Measurements from ENCODE around the gene SWAP70.
"Not testable (repeated sequence)": the region's sequence is repeated elsewhere in the genome, so short reads cannot be mapped to it uniquely, and the experiment has no call there.

Gene SWAP70

DNA sequence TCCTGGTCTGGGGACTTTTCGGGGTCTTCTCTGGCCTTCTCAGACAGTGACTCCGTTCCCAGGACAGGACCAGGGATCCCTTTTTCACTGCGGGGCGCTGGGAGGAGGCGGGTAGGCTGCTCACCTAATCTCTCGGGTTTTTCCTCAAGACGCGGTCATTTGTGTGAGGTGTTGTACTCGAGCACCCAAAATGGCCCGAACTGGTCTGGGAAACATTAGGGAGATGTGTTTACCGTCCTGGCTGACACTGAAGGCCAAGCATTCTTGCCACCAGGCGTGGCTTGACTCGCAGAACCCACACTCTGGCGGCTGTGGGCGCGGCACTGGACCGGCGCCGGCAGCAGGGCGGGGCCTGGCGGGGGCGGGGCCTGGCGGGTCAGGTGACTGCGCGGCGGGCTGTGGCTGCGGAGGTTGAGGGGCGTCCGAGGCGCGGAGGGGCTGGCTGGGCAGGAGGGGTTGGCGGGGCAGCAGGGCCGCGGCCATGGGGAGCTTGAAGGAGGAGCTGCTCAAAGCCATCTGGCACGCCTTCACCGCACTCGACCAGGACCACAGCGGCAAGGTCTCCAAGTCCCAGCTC lies at the start of gene SWAP70:
Gene SWAP70 (plus strand): TSS at position 379 of the 577 bp plus-strand sequence. CDS start 103 bp downstream, at position 482.
- H3K27ac ChIP-seq, result peak within 1 kb of the TSS; percentile 72
- DNase-seq (ENCODE audit: low read depth, low spot score), result peak; percentile 36

DNA sequence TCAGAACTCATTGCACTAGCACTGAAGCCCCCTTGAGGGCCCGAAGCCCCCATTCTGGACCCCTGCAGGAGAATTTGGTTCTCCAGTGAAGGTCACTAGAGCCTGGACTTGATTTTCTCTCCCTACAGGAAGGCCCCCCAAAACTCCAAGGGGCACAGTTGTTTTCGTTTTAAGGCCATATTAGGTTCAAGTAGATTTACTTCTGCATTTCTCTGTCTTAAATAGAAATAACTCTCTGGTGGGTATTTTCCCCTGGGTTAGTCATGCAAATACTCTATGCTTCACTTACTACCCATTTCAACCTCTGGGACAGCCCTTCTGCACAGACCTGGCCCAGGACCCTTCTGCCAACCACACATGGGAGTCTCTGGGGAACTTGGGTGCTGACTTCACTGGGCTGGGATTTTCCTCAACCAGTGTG lies 48.8 kb upstream of the SWAP70 start:
- H3K27ac ChIP-seq, result no peak overlapping the region
- DNase-seq (ENCODE audit: low read depth, low spot score), result no peak

DNA sequence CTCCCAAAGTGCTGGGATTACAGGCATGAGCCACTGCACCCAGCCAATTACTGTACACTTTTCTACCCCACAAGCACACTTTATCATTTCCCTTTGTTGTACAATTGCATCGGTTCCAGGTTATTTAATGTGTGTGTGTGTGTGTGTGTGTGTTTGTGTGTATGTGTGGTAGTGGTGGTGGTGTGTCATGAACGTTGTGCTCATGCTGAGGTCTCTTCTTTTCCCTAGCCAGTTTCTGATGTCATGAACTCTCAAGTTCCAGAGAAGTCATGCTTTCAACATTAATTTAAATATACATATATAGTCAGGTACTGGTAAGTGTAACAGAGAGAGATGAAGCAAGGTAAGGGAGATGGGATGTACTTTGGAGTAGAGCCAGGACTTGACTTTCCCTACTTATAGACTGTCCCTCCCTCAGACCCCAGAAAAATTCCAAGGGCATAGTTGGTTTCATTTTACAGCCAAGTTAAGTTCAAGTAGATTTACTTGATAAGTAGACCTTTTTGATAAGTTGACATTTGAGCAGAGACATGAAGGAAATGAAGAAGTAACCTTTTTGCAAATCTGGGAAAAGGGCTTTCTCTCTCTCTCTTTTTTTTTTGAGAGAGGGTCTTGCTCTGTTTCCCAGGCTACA lies 47.7 kb upstream of the SWAP70 start:
- no peak for DNase-seq (ENCODE audit: low read depth, low spot score)

DNA sequence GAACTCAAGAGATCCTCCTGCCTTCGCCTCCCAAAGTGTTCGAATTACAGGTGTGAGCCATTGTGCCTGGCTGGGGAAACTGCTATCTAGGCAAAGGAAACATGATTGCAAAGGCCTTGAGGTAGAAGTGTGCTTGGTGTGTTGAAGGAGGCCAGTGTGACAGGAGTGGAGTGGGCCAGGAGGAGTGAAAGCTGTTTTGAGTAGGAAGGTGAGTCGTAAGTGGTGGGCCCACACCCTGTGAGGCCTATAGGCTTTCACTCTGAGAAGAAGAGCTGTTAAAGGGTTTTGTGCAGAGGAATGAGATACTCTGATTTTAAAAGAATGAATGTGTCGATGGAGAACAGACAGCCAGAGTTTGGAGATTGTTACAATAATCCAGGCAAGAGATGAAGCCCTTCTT lies 47.0 kb upstream of the SWAP70 start:
- H3K27ac ChIP-seq, result no peak overlapping the region
- DNase-seq (ENCODE audit: low read depth, low spot score), result no peak

More for the DNA sequence above, 47.7 kb upstream of the SWAP70 start:
- H3K27ac ChIP-seq, result no peak overlapping the region

DNA sequence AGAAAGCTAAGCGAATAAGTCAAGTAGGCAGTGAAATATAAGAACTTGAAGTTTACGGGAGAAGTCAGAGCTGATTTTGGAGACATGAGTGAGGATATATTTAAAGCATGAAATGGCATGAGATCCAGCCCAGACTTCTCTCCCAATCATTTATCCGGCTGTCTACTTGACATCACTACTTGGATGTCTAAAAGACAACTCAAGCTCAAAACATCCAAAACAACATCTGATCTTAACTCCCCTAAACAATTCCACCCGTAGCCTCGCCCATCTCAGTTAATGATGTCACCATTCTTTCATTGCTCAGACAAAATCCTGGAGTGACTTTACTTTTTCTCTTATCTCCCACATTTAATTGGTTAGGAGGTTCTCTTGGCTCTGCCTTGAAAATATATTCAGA lies 45.9 kb upstream of the SWAP70 start:
- DNase-seq (ENCODE audit: low read depth, low spot score), result no peak
- H3K27ac ChIP-seq, result peak overlapping the region; percentile 23

DNA sequence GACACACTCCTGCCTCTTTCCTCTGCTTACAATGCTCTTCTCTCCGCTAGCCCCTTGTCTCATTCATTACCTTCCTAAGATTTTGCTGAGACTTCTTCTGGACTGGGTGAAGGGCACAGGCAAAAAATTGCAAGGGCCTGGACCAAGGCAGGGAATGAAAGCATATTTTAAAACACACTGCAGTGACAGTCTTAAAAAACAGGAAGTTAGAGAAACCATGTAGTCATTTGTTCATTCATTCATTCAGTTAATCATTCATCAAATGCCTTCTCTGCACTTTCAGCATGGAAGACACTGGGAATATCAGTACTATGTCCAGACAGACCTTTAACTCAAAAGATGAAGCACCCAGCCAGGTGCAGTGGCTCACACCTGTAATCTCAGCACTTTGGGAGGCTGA lies 44.9 kb upstream of the SWAP70 start:
- no peak for DNase-seq (ENCODE audit: low read depth, low spot score)
- no peak overlapping the region for H3K27ac ChIP-seq

DNA sequence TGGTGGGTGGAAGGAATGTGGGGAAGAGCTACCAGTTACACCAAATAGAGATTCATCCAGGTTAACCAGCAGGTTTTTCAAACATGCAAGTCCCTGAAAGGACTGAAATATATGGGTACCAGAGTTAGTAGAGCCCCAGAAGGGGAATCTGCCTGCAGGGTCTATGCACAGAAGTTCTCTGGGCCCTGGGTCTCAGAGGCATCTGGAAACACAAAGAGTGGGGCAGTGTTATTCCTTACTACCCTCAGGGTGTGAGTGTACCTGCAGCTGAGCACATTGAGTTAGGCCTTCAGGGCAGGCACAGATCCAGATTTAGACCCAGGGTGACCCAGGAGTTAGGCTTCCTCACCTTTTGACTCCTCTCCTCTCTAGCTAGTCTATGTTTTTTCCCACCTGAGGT lies 43.9 kb upstream of the SWAP70 start:
- no peak overlapping the region for H3K27ac ChIP-seq
- no peak for DNase-seq (ENCODE audit: low read depth, low spot score)

DNA sequence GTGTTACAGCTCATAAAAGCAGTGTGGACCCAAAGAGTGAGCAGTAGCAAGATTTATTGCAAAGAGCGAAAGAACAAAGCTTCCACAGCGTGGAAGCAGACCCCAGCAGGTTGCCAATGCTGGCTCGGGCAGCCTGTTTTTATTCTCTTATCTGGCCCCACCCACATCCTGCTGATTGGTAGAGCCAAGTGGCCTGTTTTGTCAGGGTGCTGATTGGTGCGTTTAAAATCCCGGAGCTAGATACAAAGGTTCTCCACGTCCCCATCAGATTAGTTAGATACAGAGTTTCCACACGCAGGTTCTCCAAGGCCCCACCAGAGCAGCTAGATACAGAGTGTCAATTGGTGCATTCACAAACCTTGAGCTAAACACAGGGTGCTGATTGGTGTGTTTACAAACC lies 41.5 kb upstream of the SWAP70 start:
- DNase-seq (ENCODE audit: low read depth, low spot score); H3K27ac ChIP-seq: not testable (repeated sequence)

DNA sequence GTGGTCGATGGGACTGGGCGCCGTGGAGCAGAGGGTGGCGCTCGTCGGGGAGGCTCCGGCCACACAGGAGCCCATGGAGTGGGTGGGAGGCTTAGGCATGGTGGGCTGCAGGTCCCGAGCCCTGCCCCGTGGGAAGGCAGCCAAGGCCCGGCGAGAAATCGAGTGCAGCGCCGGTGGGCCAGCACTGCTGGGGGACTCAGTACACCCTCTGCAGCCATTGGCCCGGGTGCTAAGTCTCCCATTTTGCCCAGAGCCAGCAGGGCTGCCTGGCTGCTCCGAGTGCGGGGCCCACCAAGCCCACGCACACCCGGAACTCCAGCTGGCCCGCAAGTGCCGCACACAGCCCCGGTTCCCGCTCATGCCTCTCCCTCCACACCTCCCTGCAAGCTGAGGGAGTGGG lies 40.8 kb upstream of the SWAP70 start:
- not testable (repeated sequence) for DNase-seq (ENCODE audit: low read depth, low spot score); H3K27ac ChIP-seq

DNA sequence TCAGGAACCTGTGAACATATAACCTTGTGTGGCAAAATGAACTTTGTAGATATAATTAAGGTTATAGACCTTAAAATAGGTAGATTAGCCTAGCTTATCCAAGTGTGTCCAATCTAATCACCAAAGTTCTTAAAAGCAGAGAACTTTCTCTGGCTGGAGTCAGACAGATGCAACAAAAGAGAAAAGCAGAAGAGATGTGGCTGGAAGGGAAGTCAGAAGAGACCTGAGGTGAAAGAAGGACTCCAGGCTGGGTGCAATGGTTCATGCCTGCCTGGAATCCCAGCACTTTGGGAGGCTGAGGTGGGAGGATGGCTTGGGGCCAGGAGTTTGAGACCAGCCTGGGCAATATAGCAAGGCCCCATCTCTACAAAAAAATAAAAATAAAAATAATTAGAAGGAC lies 39.4 kb upstream of the SWAP70 start:
- no peak for DNase-seq (ENCODE audit: low read depth, low spot score)
- no peak overlapping the region for H3K27ac ChIP-seq

DNA sequence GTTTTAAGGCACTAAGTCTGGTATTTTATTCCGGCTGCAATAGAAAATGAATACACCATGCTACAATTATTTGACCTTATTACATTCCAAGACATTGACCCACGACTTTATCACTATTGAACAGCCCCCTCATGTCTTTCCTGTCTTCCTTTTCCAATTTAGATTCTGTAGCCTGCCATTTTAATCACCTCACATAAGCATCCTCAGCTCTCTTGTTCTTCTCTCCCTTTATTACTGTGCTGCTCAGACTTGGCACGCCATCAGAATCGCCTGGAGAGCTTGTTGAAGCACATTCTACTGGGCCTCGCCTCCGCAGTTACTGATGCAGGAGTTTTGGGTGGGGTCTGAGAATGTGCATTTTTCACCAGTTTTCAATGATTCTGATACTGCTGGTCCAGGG lies 38.7 kb upstream of the SWAP70 start:
- no peak overlapping the region for H3K27ac ChIP-seq
- DNase-seq (ENCODE audit: low read depth, low spot score), result no peak

DNA sequence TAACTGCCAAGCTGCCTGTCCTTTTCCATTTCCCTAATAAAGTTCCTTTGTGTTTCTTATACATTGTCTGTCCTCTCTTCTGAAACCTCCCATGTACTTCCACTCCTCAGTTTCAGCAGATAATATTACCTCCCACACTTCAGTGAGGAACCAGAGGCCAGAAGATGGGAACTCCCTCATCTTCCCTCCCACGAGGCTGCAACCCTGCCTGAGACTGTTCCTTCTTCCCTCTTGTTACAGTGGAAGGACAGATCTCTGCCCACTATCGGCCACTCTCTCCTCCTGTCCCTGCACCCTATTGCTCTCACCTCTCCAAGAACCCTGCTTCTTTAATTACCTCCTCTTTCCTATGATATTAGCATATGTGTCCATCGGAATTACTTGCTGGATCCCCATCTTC lies 38.1 kb upstream of the SWAP70 start:
- DNase-seq (ENCODE audit: low read depth, low spot score), result no peak

DNA sequence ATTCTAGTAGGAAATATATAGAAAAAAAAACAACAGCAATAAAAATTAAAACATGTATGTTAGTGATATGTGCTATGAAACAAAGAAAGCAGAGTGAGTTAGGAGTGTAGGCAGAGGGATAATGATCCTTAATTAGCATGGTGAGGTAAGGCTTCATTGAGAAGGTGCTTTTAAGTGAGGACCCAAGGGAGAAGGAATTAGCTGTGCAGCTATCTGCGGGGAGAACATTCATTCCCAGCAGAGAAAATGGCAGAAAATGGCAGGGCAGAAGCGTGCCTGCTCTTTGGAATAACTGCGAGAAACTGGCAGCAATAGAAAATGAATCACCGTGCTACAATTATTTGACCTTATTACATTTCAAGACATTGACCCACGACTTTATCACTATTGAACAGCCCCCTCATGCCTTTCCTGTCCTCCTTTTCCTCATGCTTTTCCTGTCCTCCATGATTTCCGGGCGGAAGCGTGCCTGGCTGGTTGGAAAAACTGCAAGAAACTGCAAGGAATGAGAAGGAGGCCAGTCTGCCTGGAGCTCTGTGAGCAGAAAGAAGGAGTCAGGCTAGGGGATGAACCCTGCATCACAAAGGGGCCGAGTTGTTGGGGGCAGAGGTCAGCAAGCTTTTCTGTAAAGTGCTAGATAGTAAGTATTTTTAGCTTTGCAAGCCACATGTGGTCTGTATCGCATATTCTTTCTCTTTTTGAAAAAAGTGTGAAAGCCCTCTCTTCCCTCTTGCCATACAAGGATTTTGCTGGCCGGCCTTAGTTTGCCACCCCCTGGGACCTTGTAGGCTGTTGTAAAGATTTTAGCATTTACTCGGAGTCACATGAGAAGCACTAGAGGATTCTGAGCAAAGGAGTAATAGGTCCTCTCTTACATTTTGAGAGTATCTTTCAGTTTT lies 37.1 kb upstream of the SWAP70 start:
- DNase-seq (ENCODE audit: low read depth, low spot score), result no peak

More for the DNA sequence above, 38.1 kb upstream of the SWAP70 start:
- H3K27ac ChIP-seq, result no peak overlapping the region

DNA sequence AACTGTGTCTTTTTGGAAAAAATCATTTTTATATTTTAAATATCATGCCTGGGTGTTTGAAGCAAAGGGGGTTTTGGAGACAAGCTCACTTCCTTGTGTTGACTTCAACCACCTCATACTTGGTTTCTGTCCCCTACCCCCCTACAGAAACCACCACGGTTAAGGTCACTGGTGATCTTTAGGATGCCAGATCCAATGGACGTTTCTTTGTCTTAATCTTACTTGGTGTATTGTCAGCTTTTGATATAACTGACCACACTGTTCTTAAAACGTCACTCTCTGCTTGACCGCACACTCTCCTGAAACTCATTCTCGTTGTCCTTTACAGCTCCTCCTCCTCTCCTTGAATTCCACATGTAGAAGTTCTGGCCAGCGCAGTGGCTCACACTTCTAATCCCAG lies 34.8 kb upstream of the SWAP70 start:
- no peak overlapping the region for H3K27ac ChIP-seq
- DNase-seq (ENCODE audit: low read depth, low spot score), result no peak

More for the DNA sequence above, 37.1 kb upstream of the SWAP70 start:
- no peak overlapping the region for H3K27ac ChIP-seq

DNA sequence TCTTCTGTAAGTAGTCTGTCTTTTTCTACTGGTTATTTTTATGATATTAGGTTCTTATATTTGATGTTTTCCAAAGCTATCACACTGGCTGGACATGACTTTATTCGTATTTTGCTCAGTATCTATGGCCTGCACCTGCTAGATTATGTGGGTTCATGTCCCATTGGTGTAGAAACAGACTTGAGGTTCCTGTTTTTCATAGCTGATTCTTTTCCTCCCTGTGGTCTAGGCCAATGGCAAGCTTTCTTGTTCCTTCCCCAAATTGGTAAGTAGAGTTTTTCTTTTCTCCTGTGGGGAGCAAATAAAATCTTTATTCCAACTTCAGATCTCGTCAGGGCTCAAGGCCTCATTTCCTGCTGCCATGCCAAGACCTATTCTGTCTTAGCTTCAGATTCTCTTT lies 30.2 kb upstream of the SWAP70 start:
- no peak for DNase-seq (ENCODE audit: low read depth, low spot score)
- H3K27ac ChIP-seq, result no peak overlapping the region

DNA sequence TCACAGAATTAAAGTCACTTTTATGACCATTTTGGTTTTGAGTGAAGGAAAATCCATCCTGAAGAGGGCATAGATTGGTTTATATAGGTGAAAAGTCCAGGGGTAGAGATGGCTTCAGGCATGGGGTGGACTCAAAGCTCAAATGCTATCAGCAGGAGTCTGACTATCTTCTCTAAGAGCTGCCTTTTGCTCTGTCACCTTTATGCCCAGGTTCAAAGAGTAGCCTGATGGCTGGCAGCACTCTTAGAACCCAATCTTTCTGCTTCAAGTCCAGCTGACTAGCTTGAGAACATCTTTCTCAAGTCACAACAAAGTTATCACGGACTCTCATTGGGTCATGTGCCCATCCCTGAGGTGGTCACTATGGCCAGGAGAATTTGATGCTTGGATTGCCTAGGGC lies 27.2 kb upstream of the SWAP70 start:
- DNase-seq (ENCODE audit: low read depth, low spot score), result no peak
- H3K27ac ChIP-seq, result no peak overlapping the region

DNA sequence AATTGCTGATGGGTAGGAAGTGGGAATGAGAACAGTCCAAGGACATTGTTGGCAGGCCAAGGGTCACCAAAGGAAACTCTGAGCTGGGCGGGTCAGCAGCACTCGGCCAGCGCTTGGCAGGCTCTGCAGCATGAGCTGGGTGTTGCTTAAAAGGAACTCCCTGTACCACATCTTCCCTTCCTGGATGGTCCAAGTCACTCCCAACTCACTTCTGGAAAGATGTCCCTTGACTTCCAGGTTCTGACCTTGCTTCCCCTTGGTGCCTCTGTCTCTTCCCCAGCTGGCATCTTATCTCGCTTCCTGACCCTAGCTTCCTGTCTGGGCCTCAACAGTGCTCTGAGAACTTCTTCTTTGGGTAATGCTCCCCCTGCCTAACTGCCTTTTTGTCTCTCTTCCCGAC lies 24.8 kb upstream of the SWAP70 start:
- H3K27ac ChIP-seq, result no peak overlapping the region
- no peak for DNase-seq (ENCODE audit: low read depth, low spot score)

DNA sequence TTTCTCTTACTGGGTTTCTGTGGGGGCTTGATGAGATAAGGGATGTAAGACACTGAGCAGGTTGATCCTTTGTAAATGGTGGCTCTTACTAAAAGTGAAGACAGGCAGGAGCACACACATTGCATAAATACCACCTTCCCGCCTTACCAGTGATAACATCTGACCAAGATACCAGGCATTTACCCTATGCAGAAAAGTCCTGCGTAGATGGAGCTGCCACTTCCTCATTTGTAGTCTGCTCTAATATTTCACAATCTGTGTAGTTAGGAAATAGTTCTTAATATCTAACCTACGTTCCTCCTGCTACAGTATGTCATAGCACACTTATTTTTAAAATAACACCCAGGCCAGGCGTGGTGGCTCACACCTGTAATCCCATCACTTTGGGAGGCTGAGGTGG lies 23.9 kb upstream of the SWAP70 start:
- no peak overlapping the region for H3K27ac ChIP-seq
- no peak for DNase-seq (ENCODE audit: low read depth, low spot score)

DNA sequence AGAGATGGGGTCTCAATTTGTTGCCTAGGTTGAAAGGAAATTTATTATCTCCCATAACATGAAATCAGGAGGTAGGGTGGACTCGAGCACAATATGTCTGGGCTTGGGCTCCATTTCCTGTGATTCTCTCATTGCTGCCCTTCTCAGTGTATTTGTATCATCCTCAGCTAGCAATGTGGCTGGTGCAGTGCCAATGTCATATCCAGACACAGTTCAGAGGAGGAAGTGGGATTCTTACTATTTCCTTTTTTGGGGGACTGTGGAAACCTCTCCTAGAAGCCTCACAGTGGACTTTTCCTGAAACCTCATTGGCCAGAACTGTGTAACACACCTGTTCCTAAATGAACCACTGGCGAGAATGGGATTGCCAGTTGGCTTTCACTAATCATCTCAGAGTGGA lies 21.0 kb upstream of the SWAP70 start:
- no peak overlapping the region for H3K27ac ChIP-seq
- DNase-seq (ENCODE audit: low read depth, low spot score), result no peak

DNA sequence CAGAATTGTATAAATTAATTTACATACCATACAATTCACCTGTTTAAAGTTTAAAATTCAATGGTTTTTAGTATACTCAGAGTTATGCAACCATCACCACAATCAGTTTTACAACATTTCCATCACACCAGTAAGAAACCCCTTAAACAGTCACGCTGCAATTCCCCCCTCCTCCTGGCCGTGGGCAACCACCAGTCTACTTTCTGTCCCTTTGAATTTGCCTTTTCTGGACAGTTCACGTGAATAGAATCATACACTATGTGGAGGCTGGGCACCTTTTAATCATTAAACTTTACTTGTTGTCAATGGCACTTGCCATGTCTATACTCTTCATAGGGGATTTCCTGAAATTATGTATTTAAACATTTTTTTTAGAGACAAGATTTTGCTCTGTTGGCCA lies 20.1 kb upstream of the SWAP70 start:
- DNase-seq (ENCODE audit: low read depth, low spot score), result no peak

DNA sequence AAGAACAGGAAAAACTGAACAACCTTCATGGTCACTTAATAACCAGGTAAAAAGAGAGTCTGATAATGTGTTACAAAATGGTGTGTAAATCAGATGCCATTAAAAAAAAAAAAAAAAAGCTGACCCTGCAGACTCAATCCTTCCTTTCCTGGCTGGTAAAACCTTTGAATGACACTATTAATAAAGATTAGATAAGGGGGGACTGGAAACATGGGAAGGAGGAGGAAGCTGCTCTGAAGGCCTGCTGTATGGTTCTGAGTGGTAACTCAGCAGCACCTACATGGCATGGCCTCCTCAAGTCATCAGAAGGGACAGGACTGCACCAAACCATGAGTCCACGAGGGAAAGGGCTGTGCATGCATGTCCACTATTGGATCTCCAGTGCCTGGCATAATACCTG lies 18.0 kb upstream of the SWAP70 start:
- H3K27ac ChIP-seq, result no peak overlapping the region
- DNase-seq (ENCODE audit: low read depth, low spot score), result no peak

More for the DNA sequence above, 20.1 kb upstream of the SWAP70 start:
- H3K27ac ChIP-seq, result no peak overlapping the region
